ENCODE measurements around the gene COA3.

The COA3 gene, protein sequence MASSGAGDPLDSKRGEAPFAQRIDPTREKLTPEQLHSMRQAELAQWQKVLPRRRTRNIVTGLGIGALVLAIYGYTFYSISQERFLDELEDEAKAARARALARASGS

GRCh38 chr17:42798383-42799380 is at the start of gene COA3, which contains the start of gene CNTD1:
Gene COA3, minus strand, starts transcription at chr17:42798704. Its CDS starts 23 bp downstream, at chr17:42798681.
Gene CNTD1, plus strand, starts transcription at chr17:42798861. Its CDS starts 207 bp downstream, at chr17:42799068.
- peak; percentile 63 for DNase-seq

- DNase-seq, result no peak
Observed at GRCh38 chr17:42848093-42848492, 49.6 kb upstream of the COA3 start.

DNA sequence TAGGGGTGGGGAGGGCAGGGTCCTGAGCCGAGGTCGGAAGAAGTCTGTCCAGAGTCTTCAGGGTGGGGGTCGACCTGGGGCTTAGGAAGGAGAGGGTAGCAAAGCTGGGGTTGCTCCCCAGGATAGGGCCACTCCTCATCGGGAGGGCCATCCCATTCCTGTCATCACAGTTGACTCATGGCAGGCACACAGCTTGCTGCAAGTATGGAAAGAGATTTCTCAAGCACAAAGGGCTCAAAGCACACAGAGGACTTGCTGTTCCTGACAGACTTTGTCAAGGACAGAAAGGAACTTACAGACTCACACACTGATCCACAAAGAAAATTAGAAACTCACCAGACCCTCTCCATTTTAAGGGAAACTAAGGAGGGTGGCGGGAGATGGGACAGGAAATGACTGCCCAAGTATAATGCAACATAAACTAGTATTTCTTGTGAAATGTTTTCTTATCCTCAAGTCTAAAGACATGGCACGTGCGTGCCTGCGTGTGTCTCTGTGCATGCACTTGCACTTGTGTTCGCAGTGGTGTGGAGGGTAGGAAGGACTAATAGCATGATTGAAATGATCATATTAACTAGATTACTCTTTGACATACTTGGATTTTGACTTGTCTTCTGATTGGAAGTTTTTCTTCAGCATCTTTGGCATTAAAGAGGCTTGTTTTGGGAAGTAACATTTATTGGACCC is 48.2 kb upstream of the COA3 start:
- no peak for DNase-seq

- DNase-seq, result no peak
Observed at GRCh38 chr17:42845918-42846593, 47.6 kb upstream of the COA3 start.

DNA sequence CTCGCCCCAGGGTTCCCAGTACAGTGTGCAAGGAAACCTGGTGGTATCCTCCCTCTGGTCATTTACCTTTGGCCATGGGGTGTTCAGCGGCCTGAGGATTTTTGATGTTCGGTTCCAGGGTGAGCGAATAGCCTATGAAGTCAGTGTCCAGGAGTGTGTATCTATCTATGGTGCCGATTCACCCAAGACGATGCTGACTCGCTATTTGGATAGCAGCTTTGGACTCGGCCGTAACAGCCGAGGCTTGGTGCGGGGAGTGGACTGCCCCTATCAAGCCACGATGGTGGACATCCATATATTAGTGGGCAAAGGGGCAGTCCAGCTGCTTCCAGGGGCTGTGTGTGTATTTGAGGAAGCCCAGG is 47.0 kb upstream of the COA3 start:
- no peak for DNase-seq

DNA sequence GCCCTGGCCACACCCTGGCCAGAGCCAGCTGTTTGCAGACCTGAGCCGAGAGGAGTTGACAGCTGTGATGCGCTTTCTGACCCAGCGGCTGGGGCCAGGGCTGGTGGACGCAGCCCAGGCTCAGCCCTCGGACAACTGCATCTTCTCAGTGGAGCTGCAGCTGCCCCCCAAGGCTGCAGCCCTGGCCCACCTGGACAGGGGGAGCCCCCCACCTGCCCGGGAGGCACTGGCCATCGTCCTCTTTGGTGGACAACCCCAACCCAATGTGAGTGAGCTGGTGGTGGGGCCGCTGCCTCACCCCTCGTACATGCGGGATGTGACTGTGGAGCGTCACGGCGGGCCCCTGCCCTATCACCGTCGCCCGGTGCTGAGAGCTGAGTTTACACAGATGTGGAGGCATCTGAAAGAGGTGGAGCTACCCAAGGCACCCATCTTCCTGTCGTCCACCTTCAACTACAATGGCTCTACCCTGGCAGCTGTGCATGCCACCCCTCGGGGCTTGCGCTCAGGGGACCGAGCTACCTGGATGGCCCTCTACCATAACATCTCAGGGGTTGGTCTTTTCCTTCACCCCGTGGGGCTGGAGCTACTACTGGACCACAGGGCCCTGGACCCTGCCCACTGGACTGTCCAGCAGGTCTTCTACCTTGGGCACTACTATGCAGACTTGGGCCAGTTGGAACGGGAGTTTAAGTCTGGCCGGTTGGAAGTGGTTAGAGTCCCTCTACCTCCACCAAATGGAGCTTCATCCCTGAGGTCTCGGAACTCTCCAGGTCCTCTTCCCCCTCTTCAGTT is 46.5 kb upstream of the COA3 start:
- no peak for DNase-seq

- no peak for DNase-seq
Observed at GRCh38 chr17:42844271-42844670, 45.8 kb upstream of the COA3 start, which contains the start of gene AOC2. Gene AOC2, plus strand, starts transcription at chr17:42844580. Its CDS starts 47 bp downstream, at chr17:42844627.

GRCh38 chr17:42843358-42843934 is 44.9 kb upstream of the COA3 start:
- no peak for DNase-seq

- DNase-seq, result no peak
Observed at GRCh38 chr17:42841975-42842685, 43.6 kb upstream of the COA3 start.

DNA sequence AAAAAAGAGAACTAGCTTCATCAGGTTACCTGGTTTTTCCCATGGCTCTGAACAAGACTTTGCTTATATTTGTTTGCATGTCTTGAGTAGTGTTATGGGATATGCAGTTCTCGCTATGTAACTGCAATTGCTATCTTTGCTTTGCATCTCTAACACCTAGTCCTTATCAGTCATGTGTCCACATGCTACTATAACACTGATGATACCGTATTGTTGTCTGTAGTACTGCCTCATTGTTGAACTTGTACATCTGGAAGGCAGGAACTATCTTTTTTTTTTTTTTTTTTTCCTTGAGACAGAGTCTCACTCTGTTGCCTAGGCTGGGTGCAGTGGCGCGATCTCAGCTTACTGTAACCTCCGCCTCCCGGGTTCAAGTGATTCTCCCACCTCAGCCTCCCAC is 37.2 kb upstream of the COA3 start:
- DNase-seq, result no peak

- no peak for DNase-seq
Observed at GRCh38 chr17:42833767-42834422, 35.4 kb upstream of the COA3 start.

- DNase-seq, result peak; percentile 87
Observed at GRCh38 chr17:42832934-42833766, 34.6 kb upstream of the COA3 start, which contains the start of gene PSME3. Gene PSME3, plus strand, starts transcription at chr17:42833397. Its CDS starts 235 bp downstream, at chr17:42833632.

- DNase-seq, result no peak
Observed at GRCh38 chr17:42832213-42832933, 33.9 kb upstream of the COA3 start.

DNA sequence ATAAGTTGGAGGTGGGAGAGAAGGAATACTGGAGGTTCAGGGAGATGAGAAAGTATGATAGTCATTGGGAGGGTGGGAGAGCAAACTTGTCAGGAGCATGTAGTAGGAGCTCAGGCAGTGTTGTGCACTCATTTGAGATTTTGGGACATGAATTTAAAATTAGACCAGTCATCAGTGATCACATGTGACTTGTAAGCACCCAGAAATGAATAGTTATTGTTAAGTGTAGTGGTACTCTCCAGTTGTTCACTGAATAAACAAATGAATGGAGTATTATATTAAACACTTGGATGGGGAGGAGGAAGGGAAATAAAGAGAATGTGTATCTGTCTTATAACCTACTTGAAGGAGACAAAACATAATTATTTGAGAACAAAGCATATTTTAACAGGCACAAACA is 32.5 kb upstream of the COA3 start:
- no peak for DNase-seq

DNA sequence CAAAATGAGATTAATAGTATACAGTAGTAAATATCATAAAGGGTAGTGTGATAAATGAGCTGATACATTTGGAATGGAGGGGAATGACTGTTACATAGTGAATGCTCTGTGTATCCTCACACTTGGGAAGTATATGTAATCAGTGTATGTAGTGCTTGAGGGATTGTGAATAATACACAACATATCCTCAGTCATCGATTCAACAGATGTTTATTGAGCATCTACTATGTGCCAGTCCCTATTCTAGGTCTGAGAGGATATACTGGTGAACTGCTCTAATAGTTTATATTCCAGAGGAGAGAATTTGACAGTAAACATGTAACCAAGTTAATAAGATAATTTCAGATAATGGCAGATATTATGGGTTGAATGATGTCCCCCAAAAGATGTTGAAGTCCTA is 29.0 kb upstream of the COA3 start:
- no peak for DNase-seq

DNA sequence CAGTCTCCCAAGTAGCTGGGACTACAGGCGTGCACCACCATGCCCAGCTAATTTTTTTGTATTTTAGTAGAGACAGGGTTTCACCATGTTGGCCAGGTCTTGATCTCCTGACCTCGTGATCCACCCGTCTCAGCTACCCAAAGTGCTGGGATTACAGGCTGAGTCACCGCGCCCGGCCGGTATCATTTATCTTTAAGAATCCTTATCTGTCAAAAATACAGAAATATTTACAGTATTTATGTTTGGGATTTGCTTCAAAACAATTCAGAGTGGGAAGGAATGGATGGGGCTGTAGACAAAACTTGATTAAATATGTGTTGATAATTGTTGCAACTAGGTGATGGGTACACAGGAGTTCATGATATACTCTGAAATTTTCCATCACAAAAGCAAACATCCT is 22.7 kb upstream of the COA3 start:
- DNase-seq, result no peak

DNA sequence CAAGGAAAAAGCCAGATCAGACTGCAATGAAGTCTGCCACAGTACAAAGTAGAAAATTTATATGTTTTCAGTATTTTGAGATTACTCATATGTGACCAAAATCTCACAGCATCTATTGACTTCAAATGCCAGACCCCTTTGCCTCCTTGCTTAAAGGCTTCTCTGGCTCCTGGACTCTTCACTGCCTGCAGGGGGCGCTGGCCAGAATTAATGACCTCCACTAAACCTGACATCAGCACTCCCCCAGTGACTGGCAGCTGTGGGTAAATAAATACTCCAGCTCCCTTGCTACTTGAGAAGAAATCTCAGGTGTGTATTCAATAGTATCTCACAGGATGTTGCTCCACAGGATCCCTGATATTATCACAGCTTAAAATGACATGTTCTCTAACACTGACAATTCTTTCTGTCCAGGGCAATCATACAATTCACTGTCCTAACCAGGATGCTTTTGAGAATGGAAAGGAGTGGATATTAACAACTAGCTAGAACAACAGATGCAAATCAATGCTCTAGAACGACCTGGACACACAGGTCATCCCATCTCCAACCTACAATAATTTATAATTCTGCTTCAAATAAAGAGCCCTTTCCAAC is 21.5 kb upstream of the COA3 start:
- peak; percentile 29 for DNase-seq

GRCh38 chr17:42818379-42818778 is 19.9 kb upstream of the COA3 start:
- no peak for DNase-seq
